ENCODE results near the gene FAM168A.

FAM168A gene

DNA sequence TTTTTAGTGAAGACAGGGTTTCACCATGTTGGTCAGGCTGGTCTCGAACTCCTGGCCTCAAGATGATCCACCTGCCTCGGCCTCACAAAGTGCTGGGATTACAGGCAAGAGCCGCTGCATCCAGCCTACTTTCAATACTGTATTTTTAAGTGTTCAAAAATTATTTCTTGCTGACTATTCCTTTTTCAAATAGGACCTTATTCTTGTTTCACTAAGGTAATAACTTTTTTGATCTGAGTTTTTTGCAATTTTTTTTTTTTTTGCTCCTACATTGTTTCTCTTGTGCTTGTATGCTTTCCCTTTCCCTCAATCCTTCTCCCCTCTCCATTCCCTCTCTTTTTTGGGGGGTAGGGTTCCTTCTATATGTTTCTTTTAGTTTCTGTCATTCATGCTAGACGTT, 73.1 kb downstream of the FAM168A start:
- no peaks in the 10 kb centered on the region for H3K27me3 ChIP-seq (replicated peaks; ENCODE audit: insufficient read depth, low read length)

DNA sequence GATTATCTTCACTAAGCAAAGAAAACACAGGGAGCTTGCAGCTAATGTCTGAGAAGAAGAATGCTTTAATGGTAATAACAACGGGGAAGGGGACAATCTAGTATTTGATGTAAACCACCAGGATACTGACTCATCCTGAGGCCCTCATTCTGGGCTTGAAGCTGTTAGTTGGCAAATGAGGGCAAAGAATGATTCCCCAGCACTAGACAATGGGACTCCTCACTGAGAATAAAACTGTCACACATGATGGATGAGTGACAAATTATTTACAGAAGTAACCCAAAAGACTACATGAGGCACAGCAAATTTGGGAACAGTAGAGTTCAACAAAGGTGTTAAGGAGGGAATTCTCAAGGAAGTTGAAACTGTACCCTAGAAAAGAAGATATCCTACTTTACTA, 76.3 kb downstream of the FAM168A start:
- no peak overlapping the region for H3K27ac ChIP-seq (ENCODE audit: low read length)
- H3K4me2 ChIP-seq (ENCODE audit: low read depth, low read length) = no peak overlapping the region
- H3K4me1 ChIP-seq (ENCODE audit: low read length) = no peaks in the 10 kb centered on the region
- no peak overlapping the region for H2AFZ ChIP-seq (ENCODE audit: low read length)
- H3K9me3 ChIP-seq (replicated peaks; ENCODE audit: insufficient read depth, low read length) = no peaks in the 10 kb centered on the region
- H3K79me2 ChIP-seq (ENCODE audit: low read length) = no peaks in the 10 kb centered on the region
- no peak overlapping the region for H3K4me3 ChIP-seq (ENCODE audit: low read length)
- H3K9me2 ChIP-seq (replicated peaks; ENCODE audit: insufficient read depth, low read length) = no peaks in the 10 kb centered on the region
- TF ChIP-seq EZH2phosphoT487 (IDR thresholded peaks at IDR 0.05; ENCODE audit: low read length) = no peak
- TF ChIP-seq EZH2 (optimal IDR thresholded peaks at IDR 0.05; ENCODE audit: low read depth, low read length) = no peak
- TF ChIP-seq, protein P1, sequence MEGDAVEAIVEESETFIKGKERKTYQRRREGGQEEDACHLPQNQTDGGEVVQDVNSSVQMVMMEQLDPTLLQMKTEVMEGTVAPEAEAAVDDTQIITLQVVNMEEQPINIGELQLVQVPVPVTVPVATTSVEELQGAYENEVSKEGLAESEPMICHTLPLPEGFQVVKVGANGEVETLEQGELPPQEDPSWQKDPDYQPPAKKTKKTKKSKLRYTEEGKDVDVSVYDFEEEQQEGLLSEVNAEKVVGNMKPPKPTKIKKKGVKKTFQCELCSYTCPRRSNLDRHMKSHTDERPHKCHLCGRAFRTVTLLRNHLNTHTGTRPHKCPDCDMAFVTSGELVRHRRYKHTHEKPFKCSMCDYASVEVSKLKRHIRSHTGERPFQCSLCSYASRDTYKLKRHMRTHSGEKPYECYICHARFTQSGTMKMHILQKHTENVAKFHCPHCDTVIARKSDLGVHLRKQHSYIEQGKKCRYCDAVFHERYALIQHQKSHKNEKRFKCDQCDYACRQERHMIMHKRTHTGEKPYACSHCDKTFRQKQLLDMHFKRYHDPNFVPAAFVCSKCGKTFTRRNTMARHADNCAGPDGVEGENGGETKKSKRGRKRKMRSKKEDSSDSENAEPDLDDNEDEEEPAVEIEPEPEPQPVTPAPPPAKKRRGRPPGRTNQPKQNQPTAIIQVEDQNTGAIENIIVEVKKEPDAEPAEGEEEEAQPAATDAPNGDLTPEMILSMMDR (IDR thresholded peaks at IDR 0.05; ENCODE audit: low read length) = no peak
- H3K9ac ChIP-seq (ENCODE audit: low read length) = no peak overlapping the region
- DNase-seq = no peak
- no peaks in the 10 kb centered on the region for H4K20me1 ChIP-seq (ENCODE audit: insufficient read depth, low read length)
- no peaks in the 10 kb centered on the region for H3K27me3 ChIP-seq (replicated peaks; ENCODE audit: insufficient read depth, low read length)
- H3F3A ChIP-seq (ENCODE audit: insufficient read depth, low read length) = no peaks in the 10 kb centered on the region
- H3K36me3 ChIP-seq (replicated peaks; ENCODE audit: insufficient read depth, low read length) = no peaks in the 10 kb centered on the region

More for the DNA sequence above, 73.1 kb downstream of the FAM168A start:
- TF ChIP-seq, protein P1 (IDR thresholded peaks at IDR 0.05; ENCODE audit: low read length) = no peak
- TF ChIP-seq EZH2 (optimal IDR thresholded peaks at IDR 0.05; ENCODE audit: low read depth, low read length) = no peak
- no peak for TF ChIP-seq EZH2phosphoT487 (IDR thresholded peaks at IDR 0.05; ENCODE audit: low read length)
- DNase-seq = no peak
- Histone ChIP-seq H4K20me1 (ENCODE audit: insufficient read depth, low read length) (no peaks in the 10 kb centered on the region), H3K4me3 (ENCODE audit: low read length) (no peak overlapping the region), H3F3A (ENCODE audit: insufficient read depth, low read length) (no peaks in the 10 kb centered on the region), H3K9me3 (replicated peaks; ENCODE audit: insufficient read depth, low read length) (no peaks in the 10 kb centered on the region), H3K9ac (ENCODE audit: low read length) (no peak overlapping the region), H3K9me2 (replicated peaks; ENCODE audit: insufficient read depth, low read length) (no peaks in the 10 kb centered on the region), H3K27ac (ENCODE audit: low read length) (no peak overlapping the region), H3K79me2 (ENCODE audit: low read length) (no peaks in the 10 kb centered on the region), H3K36me3 (replicated peaks; ENCODE audit: insufficient read depth, low read length) (no peaks in the 10 kb centered on the region), H2AFZ (ENCODE audit: low read length) (no peak overlapping the region), H3K4me1 (ENCODE audit: low read length) (no peaks in the 10 kb centered on the region), H3K4me2 (ENCODE audit: low read depth, low read length) (no peak overlapping the region)

DNA sequence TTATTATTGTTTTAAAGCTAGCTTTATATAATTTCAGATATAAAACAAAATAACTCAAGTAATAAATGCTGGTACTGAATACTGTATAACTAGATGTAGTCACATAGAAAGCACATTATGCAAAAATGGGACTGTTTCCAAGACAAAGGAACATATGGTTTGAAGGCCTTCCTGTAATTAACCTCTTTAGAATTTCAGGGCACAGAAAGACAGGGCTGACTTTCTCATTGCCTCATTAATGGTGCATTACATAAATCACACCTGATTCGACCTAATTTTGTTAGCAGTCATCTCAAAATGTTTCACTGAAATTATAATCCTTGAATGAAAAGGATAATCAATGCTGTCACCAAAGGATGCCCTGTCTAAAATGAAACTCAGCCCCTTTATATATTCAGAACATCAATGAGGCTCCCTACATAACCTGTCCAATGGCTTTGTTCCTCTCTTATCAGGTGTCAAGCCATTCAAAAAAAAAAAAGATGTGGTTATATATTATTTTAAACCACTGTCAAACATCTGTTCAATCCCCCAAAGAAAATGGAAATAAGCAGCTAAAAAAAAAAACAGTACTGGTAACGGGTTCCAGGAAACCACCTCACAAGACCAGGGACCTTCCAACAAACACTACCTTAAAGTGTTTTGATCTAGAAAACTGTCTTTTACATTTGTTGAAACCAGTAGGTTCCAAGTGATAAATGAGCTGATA, 77.4 kb downstream of the FAM168A start:
- no peaks in the 10 kb centered on the region for H3K79me2 ChIP-seq (ENCODE audit: low read length)
- no peak for DNase-seq
- H3K9me3 ChIP-seq (replicated peaks; ENCODE audit: insufficient read depth, low read length) = no peaks in the 10 kb centered on the region
- no peaks in the 10 kb centered on the region for H3K4me1 ChIP-seq (ENCODE audit: low read length)
- no peaks in the 10 kb centered on the region for H4K20me1 ChIP-seq (ENCODE audit: insufficient read depth, low read length)
- TF ChIP-seq EZH2phosphoT487 (IDR thresholded peaks at IDR 0.05; ENCODE audit: low read length) (no peak), EZH2 (optimal IDR thresholded peaks at IDR 0.05; ENCODE audit: low read depth, low read length) (no peak)
- TF ChIP-seq, protein P1 (IDR thresholded peaks at IDR 0.05; ENCODE audit: low read length) = no peak
- H3K4me2 ChIP-seq (ENCODE audit: low read depth, low read length) = no peak overlapping the region
- no peak overlapping the region for H3K4me3 ChIP-seq (ENCODE audit: low read length)
- no peak overlapping the region for H3K27ac ChIP-seq (ENCODE audit: low read length)
- H3F3A ChIP-seq (ENCODE audit: insufficient read depth, low read length) = no peaks in the 10 kb centered on the region
- H3K9ac ChIP-seq (ENCODE audit: low read length) = no peak overlapping the region
- no peaks in the 10 kb centered on the region for H3K36me3 ChIP-seq (replicated peaks; ENCODE audit: insufficient read depth, low read length)
- no peaks in the 10 kb centered on the region for H3K27me3 ChIP-seq (replicated peaks; ENCODE audit: insufficient read depth, low read length)
- H3K9me2 ChIP-seq (replicated peaks; ENCODE audit: insufficient read depth, low read length) = no peaks in the 10 kb centered on the region
- no peak overlapping the region for H2AFZ ChIP-seq (ENCODE audit: low read length)
